NB4 (cell line): Measurements from ENCODE around the gene MEGF6.

ENCODE experiments used
- MYC ChIP-seq: IDR thresholded peaks from 2 replicates; pipeline ENCODE4 v1.6.1; 2011; ENCODE audit warnings: low read depth, low read length
- POLR2A ChIP-seq: IDR thresholded peaks from 2 replicates; pipeline ENCODE4 v1.6.1; 2011; ENCODE audit warnings: mild to moderate bottlenecking; ENCODE audit not compliant: insufficient read length; ENCODE audit errors: extremely low read depth
- TF ChIP-seq, protein P1 (sequence below): IDR thresholded peaks from one replicate; pipeline ENCODE4 v1.5.1; 2012; ENCODE audit warnings: low read depth, low read length
- TF ChIP-seq, protein P2 (sequence below): IDR thresholded peaks from 2 replicates; pipeline ENCODE4 v1.6.1; 2011; ENCODE audit warnings: low read depth, low read length

DNA sequence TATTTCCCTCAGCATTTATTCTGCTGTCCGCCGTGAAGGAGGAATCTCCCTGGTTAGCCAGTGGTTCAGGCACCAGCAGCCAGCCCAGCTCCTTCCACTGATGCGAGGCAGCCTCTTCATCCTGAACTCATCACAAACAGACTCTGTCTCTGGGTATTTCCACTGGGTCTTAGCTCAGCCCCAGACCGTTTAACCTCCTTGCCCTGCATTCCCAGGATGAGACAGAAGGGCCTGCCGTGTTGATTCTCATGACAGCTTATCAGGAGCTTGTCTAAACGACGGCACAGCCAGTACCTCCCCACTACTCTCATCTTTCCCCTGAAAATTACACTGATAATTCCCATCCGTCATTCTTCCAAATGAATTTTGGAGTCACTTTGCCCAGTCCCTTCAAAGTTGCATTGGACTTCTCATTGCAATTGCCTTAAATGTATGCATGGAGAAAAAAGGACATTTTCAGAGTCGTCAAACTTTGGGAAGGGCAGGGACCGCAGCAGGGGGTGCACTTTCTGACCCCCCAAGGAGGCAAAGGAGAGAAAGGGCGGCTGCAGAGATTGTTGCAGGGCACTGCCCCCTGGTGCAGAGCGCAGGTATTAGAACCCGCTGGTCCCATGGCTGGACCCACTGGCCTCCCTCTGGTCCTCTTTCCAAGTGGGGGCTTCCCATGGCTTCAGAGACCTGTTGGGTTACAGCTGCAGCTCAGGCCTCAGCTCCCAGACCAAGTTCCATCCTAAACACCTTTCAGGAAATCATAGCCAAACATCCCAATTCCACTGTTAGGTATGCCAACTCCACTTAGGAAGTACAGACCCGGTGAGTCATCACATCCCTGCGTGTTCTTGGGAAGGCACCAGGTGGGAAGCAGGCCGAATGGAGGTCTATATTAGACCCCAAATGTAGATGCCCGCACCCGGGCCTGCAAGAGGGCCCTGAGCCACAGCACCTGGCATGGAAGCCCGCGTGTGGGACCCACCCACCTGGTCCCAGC is 3.7 kb upstream of the MEGF6 start:
- TF ChIP-seq, protein P1, sequence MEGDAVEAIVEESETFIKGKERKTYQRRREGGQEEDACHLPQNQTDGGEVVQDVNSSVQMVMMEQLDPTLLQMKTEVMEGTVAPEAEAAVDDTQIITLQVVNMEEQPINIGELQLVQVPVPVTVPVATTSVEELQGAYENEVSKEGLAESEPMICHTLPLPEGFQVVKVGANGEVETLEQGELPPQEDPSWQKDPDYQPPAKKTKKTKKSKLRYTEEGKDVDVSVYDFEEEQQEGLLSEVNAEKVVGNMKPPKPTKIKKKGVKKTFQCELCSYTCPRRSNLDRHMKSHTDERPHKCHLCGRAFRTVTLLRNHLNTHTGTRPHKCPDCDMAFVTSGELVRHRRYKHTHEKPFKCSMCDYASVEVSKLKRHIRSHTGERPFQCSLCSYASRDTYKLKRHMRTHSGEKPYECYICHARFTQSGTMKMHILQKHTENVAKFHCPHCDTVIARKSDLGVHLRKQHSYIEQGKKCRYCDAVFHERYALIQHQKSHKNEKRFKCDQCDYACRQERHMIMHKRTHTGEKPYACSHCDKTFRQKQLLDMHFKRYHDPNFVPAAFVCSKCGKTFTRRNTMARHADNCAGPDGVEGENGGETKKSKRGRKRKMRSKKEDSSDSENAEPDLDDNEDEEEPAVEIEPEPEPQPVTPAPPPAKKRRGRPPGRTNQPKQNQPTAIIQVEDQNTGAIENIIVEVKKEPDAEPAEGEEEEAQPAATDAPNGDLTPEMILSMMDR = peak; percentile 64
- TF ChIP-seq POLR2A = no peak
- TF ChIP-seq, protein P2, sequence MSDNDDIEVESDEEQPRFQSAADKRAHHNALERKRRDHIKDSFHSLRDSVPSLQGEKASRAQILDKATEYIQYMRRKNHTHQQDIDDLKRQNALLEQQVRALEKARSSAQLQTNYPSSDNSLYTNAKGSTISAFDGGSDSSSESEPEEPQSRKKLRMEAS = no peak
- TF ChIP-seq MYC = no peak
